NT2/D1 (cell line): ENCODE results near the gene CRELD2.
A peak's percentile ranks its signal among the peaks of the same experiment; 100 is the strongest.

ENCODE experiments used
- DNase-seq: peaks from one replicate; pipeline ENCODE4 v3.0.0-alpha.2; 2011; ENCODE audit warnings: low read depth, low spot score
- H3K27me3 ChIP-seq: 2 replicates; pipeline ENCODE4 v1.6.0; 2011; ENCODE audit warnings: mild to moderate bottlenecking; ENCODE audit not compliant: insufficient read length, insufficient read depth
- H3K36me3 ChIP-seq: 2 replicates; pipeline ENCODE4 v1.6.1; 2011; ENCODE audit warnings: mild to moderate bottlenecking, low read length, mixed read lengths; ENCODE audit not compliant: insufficient read depth, insufficient read length
- H3K4me1 ChIP-seq: 2 replicates; pipeline ENCODE4 v1.5.1; 2011; ENCODE audit not compliant: insufficient read depth, insufficient read length
- H3K4me3 ChIP-seq: 2 replicates; pipeline ENCODE4 v1.5.1; 2011; ENCODE audit warnings: low read depth; ENCODE audit not compliant: insufficient read length
- H3K9ac ChIP-seq: 2 replicates; pipeline ENCODE4 v1.6.0; 2011; ENCODE audit warnings: low read depth; ENCODE audit not compliant: insufficient read length
- H3K9me3 ChIP-seq: 2 replicates; pipeline ENCODE4 v1.5.1; 2011; ENCODE audit warnings: mild to moderate bottlenecking, low read length; ENCODE audit not compliant: insufficient read depth
- SUZ12 ChIP-seq: IDR thresholded peaks from 2 replicates; pipeline ENCODE4 v1.6.1; 2011; ENCODE audit not compliant: insufficient read length, insufficient read depth; ENCODE audit errors: extremely low read depth
- YY1 ChIP-seq: IDR thresholded peaks from 2 replicates; pipeline ENCODE4 v1.6.1; 2011; ENCODE audit not compliant: insufficient read length, insufficient read depth
- ZNF274 ChIP-seq: IDR thresholded peaks from 2 replicates; pipeline ENCODE4 v1.6.1; 2011; ENCODE audit warnings: mild to moderate bottlenecking, low read depth, low read length

CRELD2 gene

GRCh38 chr22:49928555-49929210, 10.2 kb downstream of the CRELD2 start:
- Histone ChIP-seq H3K4me1 (peaks cover 9% of the 10 kb centered on the region), H3K27me3 (peaks cover 13% of the 10 kb centered on the region), H3K36me3 (peaks cover 19% of the 10 kb centered on the region), H3K9ac (no peak overlapping the region), H3K9me3 (no peaks in the 10 kb centered on the region), H3K4me3 (no peak overlapping the region)
- no peak for DNase-seq
- TF ChIP-seq YY1: no peak
- TF ChIP-seq ZNF274: no peak
- TF ChIP-seq SUZ12: no peak

DNA sequence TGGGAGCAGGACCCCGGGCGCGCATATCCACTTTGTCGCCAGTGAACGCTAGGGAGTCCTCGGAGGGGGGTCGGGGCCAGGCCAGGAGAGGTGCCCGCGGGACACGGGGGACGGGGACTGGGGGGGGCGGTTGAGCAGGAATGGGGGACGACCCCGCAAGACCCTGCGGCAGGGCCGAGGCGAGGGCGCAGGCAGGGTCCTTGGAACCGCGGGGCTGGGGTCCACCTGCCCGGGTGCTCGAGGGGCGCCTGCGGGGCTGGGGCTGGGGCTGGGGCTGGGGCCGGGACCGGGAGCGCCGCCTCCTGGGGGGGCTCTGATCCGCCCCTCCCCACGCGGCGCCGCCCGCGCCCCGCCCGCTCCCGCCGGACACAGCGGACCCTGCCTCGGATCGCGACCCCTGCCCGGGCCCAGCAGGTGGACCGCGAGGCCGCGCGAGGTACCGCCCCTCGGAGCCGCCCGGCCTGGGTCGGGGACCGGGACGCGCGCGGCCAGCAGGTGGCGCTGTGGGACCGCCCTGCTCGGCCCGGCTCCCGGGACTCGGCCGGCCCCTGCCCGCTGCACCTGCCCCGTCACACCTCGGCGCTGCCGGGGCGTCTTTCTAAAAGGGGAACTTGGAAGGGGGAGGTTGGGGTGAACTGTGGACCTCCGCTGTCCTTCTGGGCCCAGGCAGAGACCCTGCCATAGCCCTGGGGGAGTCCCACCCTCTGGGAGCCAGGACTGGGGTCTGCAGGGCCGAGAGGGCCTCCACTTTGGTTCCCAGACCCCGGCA, 11.0 kb downstream of the CRELD2 start:
- Histone ChIP-seq H3K9me3 (no peaks in the 10 kb centered on the region), H3K36me3 (peaks cover 14% of the 10 kb centered on the region), H3K27me3 (peaks cover 13% of the 10 kb centered on the region), H3K4me3 (no peak overlapping the region), H3K9ac (no peak overlapping the region), H3K4me1 (peaks cover 9% of the 10 kb centered on the region)
- no peak for DNase-seq
- TF ChIP-seq SUZ12 (no peak), ZNF274 (no peak), YY1 (no peak)

- Histone ChIP-seq H3K36me3 (peaks cover 12% of the 10 kb centered on the region), H3K27me3 (peaks cover 13% of the 10 kb centered on the region), H3K9ac (no peak overlapping the region), H3K9me3 (no peaks in the 10 kb centered on the region), H3K4me3 (no peak overlapping the region), H3K4me1 (peaks cover 9% of the 10 kb centered on the region)
- no peak for TF ChIP-seq YY1
- TF ChIP-seq SUZ12: no peak
- no peak for TF ChIP-seq ZNF274
- DNase-seq: no peak
Observed at GRCh38 chr22:49929994-49930575, 11.7 kb downstream of the CRELD2 start.

DNA sequence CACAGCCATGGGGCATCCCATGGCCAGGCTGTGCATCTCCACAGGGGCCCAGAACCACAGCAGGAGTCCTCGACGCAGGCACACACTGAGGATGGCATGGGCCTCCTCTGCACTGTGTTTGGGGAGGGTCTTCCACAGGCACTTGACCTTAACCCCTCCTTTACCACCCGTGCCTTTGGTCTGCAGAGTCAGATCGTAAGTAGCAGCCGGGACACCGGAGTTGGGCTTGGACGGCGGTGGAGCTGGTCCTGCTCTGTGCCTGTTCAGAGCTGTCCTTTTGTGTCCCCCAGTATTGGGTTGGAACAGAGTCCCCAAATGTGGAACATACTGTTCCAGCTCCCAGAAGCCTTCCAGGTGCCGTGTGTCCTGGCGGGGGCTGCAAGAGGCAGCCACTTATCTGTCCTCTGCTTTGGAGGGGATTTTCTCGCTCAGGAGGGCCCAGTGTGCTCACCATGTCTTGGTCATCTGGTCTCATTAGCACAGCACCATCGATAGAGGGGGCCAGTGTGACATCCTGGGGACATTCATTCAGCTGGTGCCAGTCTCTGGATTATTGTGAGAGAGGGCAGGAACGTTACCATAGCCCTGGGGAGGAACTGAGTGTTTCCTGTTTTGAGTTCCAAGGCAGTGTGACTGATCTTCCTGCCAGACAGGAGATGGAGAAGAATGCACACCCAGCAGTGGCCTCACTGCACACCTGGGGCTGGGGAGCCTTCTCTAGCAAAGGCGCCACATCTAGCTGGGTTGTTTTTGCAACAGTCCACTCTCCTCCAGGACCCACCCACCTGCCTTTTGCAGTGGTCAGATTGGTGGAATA, 12.4 kb downstream of the CRELD2 start:
- DNase-seq: no peak
- no peaks in the 10 kb centered on the region for H3K9me3 ChIP-seq
- no peak overlapping the region for H3K4me3 ChIP-seq
- H3K36me3 ChIP-seq: peaks cover 6% of the 10 kb centered on the region
- H3K9ac ChIP-seq: no peak overlapping the region
- peaks cover 13% of the 10 kb centered on the region for H3K27me3 ChIP-seq
- TF ChIP-seq ZNF274 (no peak), SUZ12 (no peak), YY1 (no peak)
- H3K4me1 ChIP-seq: peaks cover 9% of the 10 kb centered on the region

DNA sequence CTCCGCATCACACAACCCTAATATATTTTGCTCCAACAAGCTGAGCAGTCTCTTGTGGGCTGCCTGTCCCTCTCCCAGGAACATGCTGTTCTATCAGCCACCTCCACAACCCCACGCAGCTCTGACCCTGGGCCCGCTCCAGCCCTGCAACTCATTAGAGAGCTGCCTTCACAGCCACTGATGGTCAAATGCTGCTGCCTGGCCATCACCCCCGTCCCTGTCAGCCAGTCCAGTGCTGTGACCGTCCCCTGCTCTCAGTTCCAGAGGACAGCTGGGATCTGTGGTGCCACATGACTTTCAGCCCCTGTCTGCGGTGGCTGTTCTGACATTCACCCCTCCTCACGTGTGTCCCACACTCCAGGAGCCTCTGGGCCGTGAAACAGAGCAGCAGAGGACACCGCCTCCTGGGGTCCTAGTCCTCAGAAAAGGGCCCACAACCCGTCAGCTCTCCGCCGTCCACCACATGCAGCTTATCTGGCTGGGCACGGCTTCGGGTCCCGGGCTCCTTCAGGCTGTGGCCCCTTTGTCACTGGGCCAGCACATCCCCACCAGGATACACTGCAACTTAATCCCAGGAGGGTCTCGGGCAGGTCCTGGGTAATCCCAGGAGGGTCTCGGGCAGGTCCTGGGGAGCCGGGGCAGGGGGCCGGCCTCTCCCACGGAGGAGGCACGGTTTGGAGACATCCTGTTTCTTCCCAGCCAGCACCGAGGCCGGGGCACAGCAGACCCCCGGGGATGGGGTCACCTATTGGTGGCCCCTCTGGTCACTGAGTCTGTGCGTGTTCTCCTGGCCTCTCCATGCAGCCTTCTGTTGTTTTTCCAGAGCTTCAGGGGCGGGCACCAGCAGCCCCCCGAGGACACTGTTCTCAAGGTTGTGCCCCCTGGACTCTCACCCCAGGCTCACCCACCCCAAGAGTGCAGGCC, 15.1 kb downstream of the CRELD2 start:
- Histone ChIP-seq H3K4me1 (peaks cover 18% of the 10 kb centered on the region), H3K9me3 (no peaks in the 10 kb centered on the region), H3K4me3 (no peak overlapping the region), H3K36me3 (no peaks in the 10 kb centered on the region), H3K9ac (peak overlapping the region; percentile 42), H3K27me3 (peaks cover 13% of the 10 kb centered on the region)
- no peak for DNase-seq
- no peak for TF ChIP-seq ZNF274
- TF ChIP-seq YY1: no peak
- no peak for TF ChIP-seq SUZ12

GRCh38 chr22:49934160-49934890, 15.9 kb downstream of the CRELD2 start:
- Histone ChIP-seq H3K4me3 (peak overlapping the region; percentile 36), H3K9ac (peak overlapping the region; percentile 72), H3K9me3 (no peaks in the 10 kb centered on the region), H3K36me3 (no peaks in the 10 kb centered on the region), H3K4me1 (peaks cover 18% of the 10 kb centered on the region), H3K27me3 (peaks cover 13% of the 10 kb centered on the region)
- TF ChIP-seq SUZ12 (no peak), ZNF274 (no peak), YY1 (no peak)
- no peak for DNase-seq
